ENCODE data around the gene SLC35E1.

SLC35E1 gene

DNA sequence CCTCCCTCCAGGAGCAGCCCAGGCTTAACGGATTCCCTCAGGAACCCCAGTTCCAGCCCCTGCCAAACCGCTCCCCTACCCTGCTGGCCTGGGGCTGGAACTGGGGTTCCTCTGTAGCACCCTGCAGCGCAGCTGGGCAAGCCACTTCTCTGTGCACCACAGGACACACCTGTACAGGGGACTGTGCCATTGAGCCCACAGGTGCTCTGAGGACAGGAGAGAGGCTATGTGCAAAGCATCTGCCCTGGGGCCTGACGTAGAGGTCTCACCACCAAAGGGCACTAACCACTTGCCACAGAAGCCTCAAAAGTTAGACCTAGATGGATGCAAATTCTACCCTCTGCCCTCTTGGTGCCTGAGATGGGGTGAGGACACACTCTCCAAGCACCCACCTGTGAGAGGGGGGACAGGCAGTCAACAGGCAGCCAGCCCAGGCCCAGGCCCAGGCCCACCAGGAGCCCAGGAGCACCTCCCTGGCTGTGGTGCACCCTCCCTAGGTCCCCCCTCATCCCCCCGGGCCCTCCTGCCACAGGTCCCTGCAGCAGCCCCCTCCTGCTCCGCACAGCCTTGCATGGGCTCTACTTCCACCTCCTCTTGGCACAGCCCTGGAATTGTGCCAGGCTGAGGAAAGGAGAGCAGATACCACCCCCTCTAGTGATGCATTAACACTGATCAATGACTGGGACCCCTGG, 27.6 kb upstream of the SLC35E1 start:
- no peak overlapping the region for H3K4me3 ChIP-seq (ENCODE audit: extremely low read depth, insufficient read depth, low read length, poor library complexity, severe bottlenecking)
- 93 to 100% methylated on average over 5 to 6 of the region's 6 CpGs for WGBS, 2 experiments (ENCODE audit: insufficient coverage in 2 of 2)
- H3K4me1 ChIP-seq (ENCODE audit: control insufficient read depth, insufficient read depth, low read length, poor library complexity, severe bottlenecking) = no peaks in the 10 kb centered on the region
- H3K27ac ChIP-seq (ENCODE audit: low read depth, low read length, severe bottlenecking) = no peak overlapping the region
- H3K9me3 ChIP-seq (ENCODE audit: control insufficient read depth, low read length) = no peaks in the 10 kb centered on the region
- peaks cover 4% of the 10 kb centered on the region for H3K36me3 ChIP-seq (ENCODE audit: control insufficient read depth, insufficient read depth, low read length)

DNA sequence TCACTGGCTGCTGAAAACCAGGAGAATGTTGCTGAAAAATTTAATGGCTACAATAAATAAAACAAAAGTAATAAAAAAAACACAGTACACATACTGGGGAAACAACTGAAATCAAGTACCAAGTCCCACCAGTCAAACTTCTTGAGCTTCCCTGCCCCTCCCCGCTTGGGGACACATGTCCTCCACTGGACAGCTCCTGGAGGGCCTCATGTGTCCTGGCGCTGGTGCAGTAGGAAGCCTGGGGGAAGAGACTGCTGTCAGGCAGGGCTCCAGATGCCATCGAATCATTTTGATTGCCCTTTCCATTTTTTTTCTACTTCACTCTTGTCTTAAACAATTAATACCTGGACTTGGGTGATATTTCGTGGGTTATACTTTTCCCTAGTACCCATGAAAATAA, 26.6 kb upstream of the SLC35E1 start:
- peaks cover 4% of the 10 kb centered on the region for H3K36me3 ChIP-seq (ENCODE audit: control insufficient read depth, insufficient read depth, low read length)
- no peak overlapping the region for H3K27ac ChIP-seq (ENCODE audit: low read depth, low read length, severe bottlenecking)
- WGBS, 2 experiments (ENCODE audit: insufficient coverage in 2 of 2) = 92% methylated on average over 4 of the region's 4 CpGs; no CpG with 5 or more reads in 1 of the 2 experiments
- no peaks in the 10 kb centered on the region for H3K4me1 ChIP-seq (ENCODE audit: control insufficient read depth, insufficient read depth, low read length, poor library complexity, severe bottlenecking)
- H3K9me3 ChIP-seq (ENCODE audit: control insufficient read depth, low read length) = no peaks in the 10 kb centered on the region
- no peak overlapping the region for H3K4me3 ChIP-seq (ENCODE audit: extremely low read depth, insufficient read depth, low read length, poor library complexity, severe bottlenecking)

DNA sequence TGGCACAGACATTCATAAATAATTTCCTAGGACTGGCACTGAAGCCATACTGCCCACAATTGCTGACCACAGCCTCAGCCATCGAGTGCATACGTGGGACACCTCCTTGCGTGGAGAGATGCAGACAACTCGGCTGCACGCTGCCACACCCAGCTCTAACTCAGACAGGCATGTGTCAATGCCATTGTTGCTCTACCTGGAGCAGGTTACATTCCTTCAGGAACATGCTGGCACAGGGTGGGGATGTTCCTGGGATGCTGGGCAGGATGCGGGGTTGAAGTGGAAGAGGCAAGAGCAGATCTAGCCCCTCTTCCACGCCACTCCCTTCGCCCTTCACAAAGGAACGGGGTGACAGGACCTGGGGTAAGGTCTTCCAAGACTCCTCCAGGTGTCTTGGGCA, 24.2 kb upstream of the SLC35E1 start:
- WGBS, 2 experiments (ENCODE audit: insufficient coverage in 2 of 2) = 96 to 98% methylated on average over 6 to 9 of the region's 9 CpGs
- no peaks in the 10 kb centered on the region for H3K9me3 ChIP-seq (ENCODE audit: control insufficient read depth, low read length)
- peaks cover 15% of the 10 kb centered on the region for H3K4me1 ChIP-seq (ENCODE audit: control insufficient read depth, insufficient read depth, low read length, poor library complexity, severe bottlenecking)
- no peak overlapping the region for H3K27ac ChIP-seq (ENCODE audit: low read depth, low read length, severe bottlenecking)
- H3K36me3 ChIP-seq (ENCODE audit: control insufficient read depth, insufficient read depth, low read length) = peaks cover 4% of the 10 kb centered on the region
- H3K4me3 ChIP-seq (ENCODE audit: extremely low read depth, insufficient read depth, low read length, poor library complexity, severe bottlenecking) = no peak overlapping the region

DNA sequence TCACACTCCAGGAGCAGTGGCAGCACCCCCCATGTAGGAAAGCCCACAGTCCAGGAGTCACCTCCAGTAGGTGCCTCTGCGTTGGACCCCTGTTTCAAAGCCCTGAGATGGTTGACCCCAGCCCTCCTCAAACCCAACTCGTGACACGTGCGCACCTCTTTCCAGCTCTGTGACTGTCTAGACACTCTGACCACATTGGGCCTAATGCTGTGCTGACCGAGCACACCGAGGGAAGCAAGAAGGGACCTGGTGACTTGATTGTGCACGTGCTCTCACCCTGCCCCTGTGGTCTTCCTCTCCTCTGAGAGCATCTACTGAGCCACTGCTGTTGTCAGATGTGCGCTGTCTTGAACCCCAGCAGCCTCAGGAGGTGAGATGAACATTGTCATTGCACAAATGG, 22.9 kb upstream of the SLC35E1 start:
- H3K4me1 ChIP-seq (ENCODE audit: control insufficient read depth, insufficient read depth, low read length, poor library complexity, severe bottlenecking) = peaks cover 15% of the 10 kb centered on the region
- H3K27ac ChIP-seq (ENCODE audit: low read depth, low read length, severe bottlenecking) = no peak overlapping the region
- H3K4me3 ChIP-seq (ENCODE audit: extremely low read depth, insufficient read depth, low read length, poor library complexity, severe bottlenecking) = no peak overlapping the region
- peaks cover 4% of the 10 kb centered on the region for H3K36me3 ChIP-seq (ENCODE audit: control insufficient read depth, insufficient read depth, low read length)
- WGBS, 2 experiments (ENCODE audit: insufficient coverage in 2 of 2) = 98% methylated on average over 5 to 8 of the region's 8 CpGs
- no peaks in the 10 kb centered on the region for H3K9me3 ChIP-seq (ENCODE audit: control insufficient read depth, low read length)

DNA sequence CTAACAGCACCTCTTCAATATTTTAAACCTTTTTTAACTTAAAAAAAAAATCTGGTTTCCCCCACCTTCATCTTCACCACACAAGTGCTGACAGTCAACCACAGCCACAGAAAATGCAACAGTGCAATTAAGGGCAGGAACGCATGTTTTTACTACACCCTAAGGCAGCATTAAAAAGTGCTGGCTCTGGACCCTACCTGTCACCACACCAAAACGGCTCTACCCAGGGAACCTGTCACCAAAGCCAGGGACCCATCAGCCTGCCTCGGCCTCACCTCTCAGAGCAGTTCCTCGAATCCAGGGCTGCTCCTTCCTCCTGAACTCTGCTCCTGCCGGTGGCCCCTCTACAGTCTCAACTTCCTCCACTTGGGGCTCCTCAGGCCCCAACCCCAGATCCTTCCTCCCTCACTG, 22.5 kb upstream of the SLC35E1 start:
- Histone ChIP-seq H3K4me1 (ENCODE audit: control insufficient read depth, insufficient read depth, low read length, poor library complexity, severe bottlenecking) (peaks cover 15% of the 10 kb centered on the region), H3K36me3 (ENCODE audit: control insufficient read depth, insufficient read depth, low read length) (peaks cover 4% of the 10 kb centered on the region), H3K27ac (ENCODE audit: low read depth, low read length, severe bottlenecking) (no peak overlapping the region), H3K9me3 (ENCODE audit: control insufficient read depth, low read length) (no peaks in the 10 kb centered on the region), H3K4me3 (ENCODE audit: extremely low read depth, insufficient read depth, low read length, poor library complexity, severe bottlenecking) (no peak overlapping the region)
- WGBS, 2 experiments (ENCODE audit: insufficient coverage in 2 of 2) = 90 to 96% methylated on average over 5 of the region's 5 CpGs

DNA sequence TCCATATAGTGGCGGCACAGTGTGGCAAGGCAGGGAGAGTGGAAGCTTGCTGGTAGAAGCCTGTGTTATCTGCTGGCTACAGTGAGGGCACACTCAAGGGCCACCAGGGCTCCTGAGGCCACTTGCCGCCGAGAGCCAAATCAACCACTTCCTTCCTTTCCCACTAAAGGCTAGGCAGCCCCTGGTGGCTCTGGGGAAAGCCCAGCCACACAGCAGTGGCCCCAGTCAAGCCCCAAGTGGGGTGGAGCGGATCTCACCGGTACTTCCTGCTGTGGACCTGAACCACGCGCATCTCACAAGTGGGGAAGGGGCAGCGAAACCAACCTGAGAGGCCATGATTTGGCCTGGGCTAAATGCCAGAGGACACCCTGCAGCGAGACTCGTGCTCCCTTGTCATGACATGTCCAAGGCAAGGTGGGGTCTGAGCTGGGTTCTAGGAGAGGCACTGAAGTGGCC, 21.9 kb upstream of the SLC35E1 start:
- Histone ChIP-seq H3K27ac (ENCODE audit: low read depth, low read length, severe bottlenecking) (no peak overlapping the region), H3K36me3 (ENCODE audit: control insufficient read depth, insufficient read depth, low read length) (peaks cover 4% of the 10 kb centered on the region), H3K4me1 (ENCODE audit: control insufficient read depth, insufficient read depth, low read length, poor library complexity, severe bottlenecking) (peaks cover 15% of the 10 kb centered on the region), H3K4me3 (ENCODE audit: extremely low read depth, insufficient read depth, low read length, poor library complexity, severe bottlenecking) (no peak overlapping the region), H3K9me3 (ENCODE audit: control insufficient read depth, low read length) (no peaks in the 10 kb centered on the region)
- WGBS, 2 experiments (ENCODE audit: insufficient coverage in 2 of 2) = 100% methylated on average over 7 to 8 of the region's 10 CpGs

DNA sequence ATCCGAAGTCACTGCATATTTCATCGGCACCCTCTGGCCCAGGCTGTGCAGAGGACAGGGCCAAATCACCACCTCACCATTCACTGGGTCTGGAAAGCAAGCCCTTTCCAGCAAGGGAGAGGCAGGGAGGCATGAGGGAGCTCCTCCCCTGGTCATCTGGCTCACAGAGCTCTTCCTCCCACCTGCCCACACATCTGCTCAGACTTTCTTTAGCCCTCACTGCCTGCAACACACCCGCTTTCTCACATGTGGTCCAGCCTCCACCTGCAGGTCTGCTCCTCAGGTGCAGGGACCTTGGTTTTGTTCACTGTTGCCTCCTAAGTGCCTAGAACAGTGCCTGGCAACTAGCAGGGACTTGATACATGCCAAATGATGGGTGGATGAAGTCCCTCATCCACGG, 21.0 kb upstream of the SLC35E1 start:
- Histone ChIP-seq H3K27ac (ENCODE audit: low read depth, low read length, severe bottlenecking) (no peak overlapping the region), H3K4me3 (ENCODE audit: extremely low read depth, insufficient read depth, low read length, poor library complexity, severe bottlenecking) (no peak overlapping the region), H3K4me1 (ENCODE audit: control insufficient read depth, insufficient read depth, low read length, poor library complexity, severe bottlenecking) (peaks cover 25% of the 10 kb centered on the region), H3K36me3 (ENCODE audit: control insufficient read depth, insufficient read depth, low read length) (peaks cover 4% of the 10 kb centered on the region), H3K9me3 (ENCODE audit: control insufficient read depth, low read length) (no peaks in the 10 kb centered on the region)
- WGBS, 2 experiments (ENCODE audit: insufficient coverage in 2 of 2) = 94 to 95% methylated on average over 2 of the region's 4 CpGs

DNA sequence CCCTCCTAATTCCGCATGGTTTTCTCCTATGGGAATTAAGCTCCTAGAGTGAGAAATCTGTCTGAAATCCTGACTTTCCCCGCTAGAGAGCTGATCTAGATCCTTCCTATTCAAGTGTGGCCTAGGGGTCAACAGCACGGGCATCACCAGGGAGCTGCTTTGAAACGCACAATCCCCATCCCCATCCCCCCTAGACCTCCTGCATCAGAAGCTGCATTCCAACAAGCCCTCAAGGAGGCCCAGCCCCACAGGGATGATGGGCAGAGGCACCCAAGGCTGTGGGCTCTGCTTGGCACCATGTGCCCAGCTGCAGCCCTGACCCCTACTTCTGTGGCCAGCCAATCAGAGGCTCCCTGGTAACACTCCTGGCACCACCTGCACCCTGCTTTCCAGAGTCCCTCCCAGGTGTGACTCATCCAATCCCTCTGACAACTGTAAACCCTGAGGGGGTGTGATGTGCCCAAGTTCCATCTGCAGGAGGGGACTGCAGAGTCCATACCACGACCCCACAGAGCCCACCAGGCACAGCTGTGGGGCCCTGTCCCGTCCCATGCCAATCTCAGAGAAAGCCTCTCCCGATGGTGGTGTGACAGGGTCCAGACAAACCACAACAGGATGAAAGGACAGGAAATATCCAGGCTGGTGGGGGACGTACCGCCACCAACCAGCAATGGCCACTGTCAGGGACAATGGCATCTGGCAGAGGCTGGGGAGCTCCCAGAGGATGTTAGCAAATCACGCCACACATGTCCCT, 19.8 kb upstream of the SLC35E1 start:
- H3K4me3 ChIP-seq (ENCODE audit: extremely low read depth, insufficient read depth, low read length, poor library complexity, severe bottlenecking) = no peak overlapping the region
- H3K27ac ChIP-seq (ENCODE audit: low read depth, low read length, severe bottlenecking) = no peak overlapping the region
- no peaks in the 10 kb centered on the region for H3K36me3 ChIP-seq (ENCODE audit: control insufficient read depth, insufficient read depth, low read length)
- no peaks in the 10 kb centered on the region for H3K9me3 ChIP-seq (ENCODE audit: control insufficient read depth, low read length)
- WGBS, 2 experiments (ENCODE audit: insufficient coverage in 2 of 2) = 84 to 90% methylated on average over 7 to 8 of the region's 10 CpGs
- peaks cover 37% of the 10 kb centered on the region for H3K4me1 ChIP-seq (ENCODE audit: control insufficient read depth, insufficient read depth, low read length, poor library complexity, severe bottlenecking)

DNA sequence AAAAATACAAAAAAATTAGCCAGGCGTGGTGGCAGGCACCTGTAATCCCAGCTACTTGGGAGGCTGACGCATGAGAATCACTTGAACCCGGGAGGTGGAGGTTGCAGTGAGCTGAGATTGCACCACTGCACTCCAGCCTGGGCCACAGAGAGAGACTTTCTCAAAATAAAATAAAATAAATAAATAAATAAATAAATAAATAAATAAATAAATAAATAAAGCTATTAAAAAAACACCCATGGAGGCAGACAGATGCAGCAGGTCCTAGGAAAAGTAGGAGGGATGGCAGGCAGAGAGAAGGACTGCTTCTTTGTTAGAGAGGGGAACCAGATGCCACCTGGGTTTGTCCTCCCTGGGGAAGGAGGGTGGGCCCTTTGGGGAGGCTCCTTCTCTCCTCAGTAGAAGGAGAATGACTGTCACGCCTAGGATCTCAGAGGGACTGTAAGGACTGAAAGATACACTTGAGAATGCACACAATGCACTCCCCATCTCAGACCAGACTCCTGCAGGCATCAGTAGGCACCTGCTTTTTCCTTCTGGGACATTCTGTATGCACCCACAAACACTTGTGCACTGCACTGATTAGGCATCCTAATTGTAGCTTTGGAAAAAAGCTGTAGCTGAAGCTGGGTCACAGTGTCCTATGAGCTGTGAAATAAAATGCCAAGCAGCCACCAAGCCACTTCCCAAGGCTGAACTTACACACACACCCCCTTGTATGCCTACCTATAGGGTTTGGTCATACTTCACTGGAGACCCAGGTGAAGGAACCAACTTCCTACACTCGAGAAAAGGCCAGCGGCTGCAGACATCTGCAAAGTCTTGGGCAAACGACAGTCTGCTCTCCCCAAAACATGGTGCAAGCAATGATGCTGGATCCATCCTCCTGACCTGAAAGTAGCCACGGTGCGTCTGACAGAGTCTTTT, 18.9 kb upstream of the SLC35E1 start:
- no peak overlapping the region for H3K4me3 ChIP-seq (ENCODE audit: extremely low read depth, insufficient read depth, low read length, poor library complexity, severe bottlenecking)
- H3K36me3 ChIP-seq (ENCODE audit: control insufficient read depth, insufficient read depth, low read length) = no peaks in the 10 kb centered on the region
- peaks cover 45% of the 10 kb centered on the region for H3K4me1 ChIP-seq (ENCODE audit: control insufficient read depth, insufficient read depth, low read length, poor library complexity, severe bottlenecking)
- H3K27ac ChIP-seq (ENCODE audit: low read depth, low read length, severe bottlenecking) = no peak overlapping the region
- no peaks in the 10 kb centered on the region for H3K9me3 ChIP-seq (ENCODE audit: control insufficient read depth, low read length)
- 83 to 89% methylated on average over 5 to 7 of the region's 9 CpGs for WGBS, 2 experiments (ENCODE audit: insufficient coverage in 2 of 2)

DNA sequence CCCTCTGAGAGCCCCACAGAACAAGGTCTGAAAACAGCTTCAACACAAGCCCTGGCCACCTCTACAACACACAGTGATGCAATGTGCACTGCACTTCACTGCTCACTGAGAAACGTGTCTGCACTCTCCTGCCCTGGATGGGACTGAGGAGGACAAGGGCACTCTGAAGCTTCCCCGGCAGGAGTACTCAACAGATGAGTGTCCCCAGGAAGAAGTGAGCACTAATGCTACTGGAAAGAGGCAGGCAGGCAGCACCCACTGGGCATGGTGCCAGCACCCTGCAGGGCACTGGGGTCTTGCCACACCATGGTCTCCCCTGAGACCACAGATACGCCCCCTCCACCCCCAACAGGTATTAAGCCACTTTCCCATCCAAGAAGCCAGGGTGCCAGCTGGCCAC, 17.7 kb upstream of the SLC35E1 start:
- Histone ChIP-seq H3K9me3 (ENCODE audit: control insufficient read depth, low read length) (no peaks in the 10 kb centered on the region), H3K27ac (ENCODE audit: low read depth, low read length, severe bottlenecking) (no peak overlapping the region), H3K36me3 (ENCODE audit: control insufficient read depth, insufficient read depth, low read length) (no peaks in the 10 kb centered on the region), H3K4me3 (ENCODE audit: extremely low read depth, insufficient read depth, low read length, poor library complexity, severe bottlenecking) (no peak overlapping the region), H3K4me1 (ENCODE audit: control insufficient read depth, insufficient read depth, low read length, poor library complexity, severe bottlenecking) (peaks cover 57% of the 10 kb centered on the region)
- WGBS, 2 experiments (ENCODE audit: insufficient coverage in 2 of 2) = 83 to 92% methylated on average over 2 to 3 of the region's 3 CpGs

Measured in mesodermal cell (in vitro differentiated cells).